Body of pancreas (tissue), 4 donors: ENCODE data around the gene TSSK2. TPM values are rescaled to one million over a fixed set of nuclear protein-coding genes. Genes with fewer than 3 reads are reported as not detected.

Experiments used
- ATAC-seq: fragments of 150-250 bp; one replicate; pipeline ENCODE4 v1.9.1; 2016
- DNase-seq, 4 donors: peaks; one replicate each; pipeline ENCODE4 v3.0.0-alpha.2; 2019
- H3K27ac ChIP-seq, 4 donors: fragments of 200-600 bp; sonication (generic); 1 replicate in 3 of 4; 2 replicates in 1 of 4; pipeline versions ENCODE4 v1.5.1 to v1.6.1; 2016 to 2019; ENCODE audit warnings: mild to moderate bottlenecking in 1 of 4, mixed read lengths in 1 of 4, moderate library complexity in 1 of 4
- H3K27me3 ChIP-seq, 2 donors: fragments of 200-600 bp; sonication (generic); one replicate each; pipeline ENCODE4 v1.6.0; 2016; ENCODE audit warnings: mild to moderate bottlenecking in 1 of 2
- H3K36me3 ChIP-seq, 2 donors: fragments of 200-600 bp; sonication (generic); replicated peaks in 1 of 2; 2 replicates each; pipeline ENCODE4 v1.5.1; 2016; ENCODE audit warnings: low read depth in 2 of 2; ENCODE audit not compliant: insufficient read depth in 1 of 2
- H3K4me1 ChIP-seq: fragments of 200-600 bp; sonication (generic); one replicate; pipeline ENCODE4 v1.6.0; 2016
- H3K4me3 ChIP-seq, 2 donors: fragments of 200-600 bp; sonication (generic); 1 replicate in 1 of 2; 2 replicates in 1 of 2; pipeline ENCODE4 v1.5.1; 2016 to 2019
- H3K9me3 ChIP-seq, 3 donors: fragments of 200-600 bp; sonication (generic); 1 replicate in 2 of 3; 2 replicates in 1 of 3; pipeline ENCODE4 v1.5.1; 2016
- POLR2A ChIP-seq, 3 donors: fragments of 450-650 bp; IDR thresholded peaks; one replicate each; pipeline ENCODE4 v1.6.1; 2016; ENCODE audit warnings: antibody characterized with exemption in 3 of 3, mild to moderate bottlenecking in 2 of 3
- WGBS, 2 donors: methylation state at CpG; one replicate each; pipeline ENCODE4 v1.1.5; 2017; 5-methylcytosine and 5-hydroxymethylcytosine counted together
- intact Hi-C: fragments of 100-400 bp; cut with DNase I; formaldehyde crosslinking; loops from one replicate; pipeline ENCODE4 v1.15.1; 2023
- total RNA-seq, 2 donors: library from RNA; depleted of rRNA; stranded (reverse); fragments of >200 nt; gene quantifications; one replicate each; pipeline ENCODE4 v1.1.0, GENCODE V29; 2016
- TF ChIP-seq, protein P1 (sequence below), 7 experiments: fragments of 450-650 bp in 4 of 7; fragments of 200-600 bp in 3 of 7; sonication (generic) in 3 of 7; IDR thresholded peaks; one replicate each; pipeline ENCODE4 v1.5.1; 2016 to 2019; ENCODE audit warnings: antibody characterized with exemption in 7 of 7

The TSSK2 gene
- total RNA-seq, 2 donors from 2014 or later, result 0.33 TPM; not detected in 1

DNA sequence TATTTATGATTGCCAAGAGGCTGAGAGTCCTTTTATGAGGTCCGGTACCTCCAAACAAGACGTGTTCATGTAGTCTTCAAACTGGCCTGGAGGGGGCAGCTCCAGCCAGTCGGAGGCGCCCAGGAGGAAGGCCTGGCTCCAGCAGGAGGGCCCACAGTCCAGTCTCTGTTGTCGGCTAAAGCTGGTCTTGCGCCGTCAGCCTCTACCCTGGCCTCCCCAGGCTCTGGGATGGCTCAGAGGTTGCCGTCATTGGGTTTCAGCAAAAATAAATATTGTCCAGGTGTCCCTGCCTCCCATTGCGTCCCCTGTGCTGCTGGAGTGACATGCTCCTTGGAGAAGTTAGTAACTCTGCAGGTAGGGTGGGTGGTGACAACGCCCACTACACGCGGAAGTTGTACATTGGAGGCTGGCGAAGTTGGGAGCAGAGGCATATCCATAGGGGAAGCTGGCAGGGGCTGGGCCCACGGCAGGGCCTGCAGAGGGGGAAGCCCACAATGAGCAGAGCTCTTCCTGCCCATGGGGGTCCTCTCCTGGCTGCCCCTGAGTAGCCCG is 48.5 kb downstream of the TSSK2 start:
- Histone ChIP-seq H3K9me3 (no peaks in the 10 kb centered on the region), H3K4me1 (peaks cover 42% of the 10 kb centered on the region), H3K4me3 (no peak overlapping the region), H3K27me3 (no peaks in the 10 kb centered on the region), H3K36me3 (no peaks in the 10 kb centered on the region), H3K27ac (peak overlapping the region; percentile 71 to 94 (median 92))
- TF ChIP-seq POLR2A (IDR thresholded peaks at IDR 0.05), result no peak
- TF ChIP-seq, protein P1, sequence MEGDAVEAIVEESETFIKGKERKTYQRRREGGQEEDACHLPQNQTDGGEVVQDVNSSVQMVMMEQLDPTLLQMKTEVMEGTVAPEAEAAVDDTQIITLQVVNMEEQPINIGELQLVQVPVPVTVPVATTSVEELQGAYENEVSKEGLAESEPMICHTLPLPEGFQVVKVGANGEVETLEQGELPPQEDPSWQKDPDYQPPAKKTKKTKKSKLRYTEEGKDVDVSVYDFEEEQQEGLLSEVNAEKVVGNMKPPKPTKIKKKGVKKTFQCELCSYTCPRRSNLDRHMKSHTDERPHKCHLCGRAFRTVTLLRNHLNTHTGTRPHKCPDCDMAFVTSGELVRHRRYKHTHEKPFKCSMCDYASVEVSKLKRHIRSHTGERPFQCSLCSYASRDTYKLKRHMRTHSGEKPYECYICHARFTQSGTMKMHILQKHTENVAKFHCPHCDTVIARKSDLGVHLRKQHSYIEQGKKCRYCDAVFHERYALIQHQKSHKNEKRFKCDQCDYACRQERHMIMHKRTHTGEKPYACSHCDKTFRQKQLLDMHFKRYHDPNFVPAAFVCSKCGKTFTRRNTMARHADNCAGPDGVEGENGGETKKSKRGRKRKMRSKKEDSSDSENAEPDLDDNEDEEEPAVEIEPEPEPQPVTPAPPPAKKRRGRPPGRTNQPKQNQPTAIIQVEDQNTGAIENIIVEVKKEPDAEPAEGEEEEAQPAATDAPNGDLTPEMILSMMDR (IDR thresholded peaks at IDR 0.05), result peak; percentile 45 to 81 (median 73)
- intact Hi-C loops, result loop anchor here (5.0 to 10.0 kb wide), 2 partner anchors 52 to 105 kb away; no protein-coding TSS in a partner anchor
- ATAC-seq (peak; percentile 75), DNase-seq (peak; percentile 80 to 87 (median 85))
- 29 to 31% methylated on average over 9 to 15 of the region's 15 CpGs for WGBS, 2 donors

DNA sequence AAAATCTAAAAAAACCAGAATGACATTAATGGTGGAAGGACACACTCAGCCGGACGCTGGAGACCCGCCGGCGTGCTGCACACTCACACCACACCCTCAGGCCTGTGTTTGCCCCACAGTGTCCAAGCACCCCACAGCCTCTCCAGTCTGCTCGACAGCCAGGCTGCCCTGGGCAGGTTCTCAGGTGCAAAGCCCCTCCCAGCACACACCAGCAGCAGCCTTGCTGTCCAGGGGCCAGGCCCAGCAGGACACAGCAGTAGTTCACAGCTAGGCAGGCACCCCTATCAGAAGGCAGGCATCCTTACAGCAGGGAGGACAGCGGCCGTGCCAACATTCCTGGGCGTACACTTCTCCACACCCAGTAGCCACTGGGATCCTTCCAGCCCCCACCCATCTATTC is 49.1 kb downstream of the TSSK2 start:
- Histone ChIP-seq H3K27ac (no peak overlapping the region), H3K36me3 (no peaks in the 10 kb centered on the region), H3K27me3 (no peaks in the 10 kb centered on the region), H3K4me1 (peaks cover 36% of the 10 kb centered on the region), H3K4me3 (no peak overlapping the region), H3K9me3 (no peaks in the 10 kb centered on the region)
- no peak for TF ChIP-seq POLR2A (IDR thresholded peaks at IDR 0.05)
- TF ChIP-seq, protein P1 (IDR thresholded peaks at IDR 0.05), result no peak
- intact Hi-C loops, result loop anchor here (10.0 kb wide), 1 partner anchor 105 kb away; no protein-coding TSS in a partner anchor
- 87 to 90% methylated on average over 5 to 9 of the region's 9 CpGs for WGBS, 2 donors
- DNase-seq (no peak), ATAC-seq (no peak)

DNA sequence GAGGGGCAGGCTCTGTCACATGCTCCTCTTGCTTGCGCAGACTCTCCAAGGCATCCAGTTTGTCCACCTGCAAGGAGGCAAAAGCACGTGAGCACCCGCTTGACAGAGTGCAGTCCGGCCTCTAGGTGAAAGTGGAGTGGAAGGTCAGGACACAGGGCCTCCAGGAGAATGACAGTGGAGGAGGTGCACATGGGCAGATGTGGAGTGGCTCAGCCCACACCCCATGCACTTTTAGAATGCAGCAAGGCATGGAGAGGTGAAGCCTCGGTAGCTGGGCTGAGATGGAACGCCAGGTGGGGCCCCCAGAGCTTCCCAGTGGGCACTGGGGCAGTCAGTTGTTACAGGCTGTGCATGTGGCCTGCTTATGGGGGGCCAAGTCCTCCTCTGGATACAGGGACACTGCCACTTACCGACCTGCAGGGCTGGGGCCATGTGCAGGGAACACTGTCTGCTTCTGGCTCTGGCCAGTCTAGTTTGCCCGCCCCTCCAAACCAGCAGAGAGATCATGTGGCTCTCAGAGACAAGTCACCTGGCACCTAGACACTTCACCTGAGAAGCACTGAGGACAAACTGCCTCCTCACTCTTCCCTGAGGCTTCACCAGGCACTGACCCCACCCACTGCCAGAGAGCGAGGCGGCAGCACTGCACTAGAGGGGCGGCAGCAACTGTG is 49.8 kb downstream of the TSSK2 start:
- Histone ChIP-seq H3K27me3 (no peaks in the 10 kb centered on the region), H3K9me3 (no peaks in the 10 kb centered on the region), H3K4me3 (no peak overlapping the region), H3K36me3 (no peaks in the 10 kb centered on the region), H3K27ac (no peak overlapping the region), H3K4me1 (peaks cover 29% of the 10 kb centered on the region)
- intact Hi-C loops, result loop anchor here (10.0 kb wide), 1 partner anchor 104 kb away; no protein-coding TSS in a partner anchor
- DNase-seq (no peak), ATAC-seq (no peak)
- WGBS, 2 donors, result 88 to 94% methylated on average over 11 of the region's 11 CpGs
- TF ChIP-seq POLR2A (IDR thresholded peaks at IDR 0.05), result no peak
- TF ChIP-seq, protein P1 (IDR thresholded peaks at IDR 0.05), result no peak

DNA sequence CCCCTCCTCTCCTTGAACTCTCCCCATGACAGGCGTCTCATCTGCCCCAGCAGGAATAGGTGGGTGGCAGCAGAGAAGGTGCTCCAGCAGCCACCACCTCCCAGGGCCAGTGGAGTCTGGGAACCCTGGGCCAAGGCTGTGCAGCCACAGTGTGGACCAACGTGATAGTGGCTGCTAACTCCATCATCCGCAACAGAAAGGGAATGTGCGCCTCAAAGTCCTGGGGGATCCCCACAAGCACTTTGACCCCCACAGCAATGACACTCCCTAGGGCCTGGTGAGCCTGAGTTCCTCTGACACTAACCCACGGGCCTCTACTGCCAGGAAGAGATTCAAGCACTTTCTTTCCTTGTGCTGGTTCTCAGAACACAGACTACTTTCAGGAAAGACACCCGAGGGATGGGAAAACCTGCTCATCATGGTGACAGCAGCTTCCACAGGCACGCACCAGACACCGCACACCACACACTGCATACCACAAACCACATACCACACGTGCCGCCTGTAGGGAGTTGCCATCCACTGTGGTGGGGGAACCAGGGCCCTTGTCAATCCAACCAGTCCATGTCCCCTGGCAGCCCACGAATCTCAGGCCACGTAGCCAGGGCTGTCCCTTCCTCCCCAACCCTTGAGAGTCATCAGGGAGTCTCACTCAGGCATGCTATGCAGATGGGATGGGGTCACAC is 50.8 kb downstream of the TSSK2 start:
- Histone ChIP-seq H3K9me3 (no peaks in the 10 kb centered on the region), H3K27ac (no peak overlapping the region), H3K36me3 (no peaks in the 10 kb centered on the region), H3K27me3 (no peaks in the 10 kb centered on the region), H3K4me1 (peaks cover 20% of the 10 kb centered on the region), H3K4me3 (no peak overlapping the region)
- no peak for DNase-seq
- no peak for ATAC-seq
- intact Hi-C loops, result loop anchor here (10.0 kb wide), 1 partner anchor 103 kb away; no protein-coding TSS in a partner anchor
- 66 to 71% methylated on average over 4 to 12 of the region's 12 CpGs for WGBS, 2 donors
- TF ChIP-seq POLR2A (IDR thresholded peaks at IDR 0.05), result no peak

Other genes with a start within 250 kb of the TSSK2 start
- gene DGCR6, start 225.0 kb upstream of the TSSK2 start, total RNA-seq, result 10 to 100 TPM in 1 of 2 donors, 1 to 10 TPM in 1; 6.7 to 10.5 TPM
- 10 to 100 TPM in 1 of 2 donors, 1 to 10 TPM in 1; 1.0 to 11.5 TPM for gene PRODH, start 195.0 kb upstream of the TSSK2 start, total RNA-seq
- gene DGCR2, start 8.9 kb upstream of the TSSK2 start, total RNA-seq, result 10 to 100 TPM; 43.8 to 89.3 TPM
- gene ESS2, start 13.3 kb downstream of the TSSK2 start, total RNA-seq, result 1 to 10 TPM; 4.6 to 7.3 TPM
- gene GSC2, start 19.0 kb downstream of the TSSK2 start, total RNA-seq, result not detected
- gene SLC25A1, start 47.4 kb downstream of the TSSK2 start, total RNA-seq, result 10 to 100 TPM; 39.7 to 87.0 TPM
- 1 to 10 TPM in 1 of 2 donors, under 1 TPM in 1; 0.66 to 2.3 TPM for gene CLTCL1, start 160.4 kb downstream of the TSSK2 start, total RNA-seq